MM.1S (cell line): ENCODE measurements around the gene AGPAT3.

Experiments
- EZH2 ChIP-seq: fragments of 300-600 bp; sonication (generic); optimal IDR thresholded peaks from 2 replicates; pipeline ENCODE3; 2017; ENCODE audit warnings: low read depth, mild to moderate bottlenecking, antibody characterized with exemption, low read length, mixed read lengths
- EZH2phosphoT487 ChIP-seq: fragments of 300-600 bp; sonication (generic); IDR thresholded peaks from 2 replicates; pipeline ENCODE4 v1.6.1; 2018; ENCODE audit warnings: antibody characterized with exemption, low read length
- TF ChIP-seq, protein P1 (sequence below): fragments of 300-600 bp; sonication (generic); IDR thresholded peaks from 2 replicates; pipeline ENCODE4 v1.5.1; 2016; ENCODE audit warnings: antibody characterized with exemption, low read length, mixed read lengths

DNA sequence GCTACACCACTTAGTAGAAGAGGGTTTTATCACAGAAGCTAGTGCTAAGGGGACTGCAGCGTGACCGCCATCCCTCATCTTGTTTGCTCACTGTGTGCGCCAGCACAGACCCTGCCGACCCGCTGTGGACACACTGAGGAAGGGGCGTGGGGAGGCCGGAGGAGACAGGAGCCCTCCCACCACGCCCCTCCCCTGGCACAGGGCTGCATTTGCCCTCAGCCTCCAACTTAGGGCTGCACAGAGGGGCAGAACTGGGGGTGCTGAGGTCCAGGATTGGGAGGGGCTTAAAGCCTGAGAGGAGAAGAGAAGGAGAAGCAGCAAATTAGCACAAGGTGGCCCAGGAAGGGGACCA is 38.4 kb upstream of the AGPAT3 start:
- TF ChIP-seq, protein P1, sequence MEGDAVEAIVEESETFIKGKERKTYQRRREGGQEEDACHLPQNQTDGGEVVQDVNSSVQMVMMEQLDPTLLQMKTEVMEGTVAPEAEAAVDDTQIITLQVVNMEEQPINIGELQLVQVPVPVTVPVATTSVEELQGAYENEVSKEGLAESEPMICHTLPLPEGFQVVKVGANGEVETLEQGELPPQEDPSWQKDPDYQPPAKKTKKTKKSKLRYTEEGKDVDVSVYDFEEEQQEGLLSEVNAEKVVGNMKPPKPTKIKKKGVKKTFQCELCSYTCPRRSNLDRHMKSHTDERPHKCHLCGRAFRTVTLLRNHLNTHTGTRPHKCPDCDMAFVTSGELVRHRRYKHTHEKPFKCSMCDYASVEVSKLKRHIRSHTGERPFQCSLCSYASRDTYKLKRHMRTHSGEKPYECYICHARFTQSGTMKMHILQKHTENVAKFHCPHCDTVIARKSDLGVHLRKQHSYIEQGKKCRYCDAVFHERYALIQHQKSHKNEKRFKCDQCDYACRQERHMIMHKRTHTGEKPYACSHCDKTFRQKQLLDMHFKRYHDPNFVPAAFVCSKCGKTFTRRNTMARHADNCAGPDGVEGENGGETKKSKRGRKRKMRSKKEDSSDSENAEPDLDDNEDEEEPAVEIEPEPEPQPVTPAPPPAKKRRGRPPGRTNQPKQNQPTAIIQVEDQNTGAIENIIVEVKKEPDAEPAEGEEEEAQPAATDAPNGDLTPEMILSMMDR, result no peak
- TF ChIP-seq EZH2 (no peak), EZH2phosphoT487 (no peak)
